GM12873 (cell line): Measurements from ENCODE around the gene SEMA4C.

Source experiments
- TF ChIP-seq, protein P1 (sequence below): IDR thresholded peaks from 2 replicates; pipeline ENCODE4 v1.5.1; 2012; ENCODE audit warnings: low read depth, mild to moderate bottlenecking, moderate library complexity, low read length, control low read depth; ENCODE audit not compliant: insufficient read depth; ENCODE audit errors: missing control alignments

SEMA4C gene

DNA sequence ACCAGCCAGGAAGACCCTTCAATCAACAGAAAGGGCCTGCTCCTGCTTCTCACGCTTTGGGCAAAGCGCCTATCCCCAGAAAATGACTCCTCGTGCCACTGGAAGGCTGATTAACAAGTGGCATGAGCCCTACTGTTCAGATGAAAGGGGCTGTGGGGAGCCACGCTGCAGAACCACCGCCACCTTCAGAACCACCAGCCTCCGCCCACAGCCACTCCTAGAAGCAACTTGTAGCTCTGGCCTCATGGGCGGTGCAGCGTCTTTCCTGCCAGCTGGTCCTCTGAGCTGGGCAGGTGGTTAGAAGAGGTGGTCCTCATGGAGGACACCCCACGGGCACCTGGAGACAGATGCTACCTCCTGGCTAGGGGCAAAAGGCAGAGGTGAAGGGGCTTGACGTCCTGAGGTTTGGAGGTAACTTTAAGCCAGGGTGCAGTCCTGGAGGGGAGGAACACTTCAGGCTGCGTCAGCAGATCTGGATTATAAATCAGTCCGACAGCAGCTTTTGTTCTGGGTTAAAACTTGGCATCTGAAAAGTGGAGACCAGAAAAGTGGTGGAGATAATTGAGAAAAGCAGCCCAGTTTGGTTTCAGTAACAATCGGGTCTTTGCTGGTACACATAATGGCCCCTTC lies 861 bp upstream of the SEMA4C start:
- TF ChIP-seq, protein P1, sequence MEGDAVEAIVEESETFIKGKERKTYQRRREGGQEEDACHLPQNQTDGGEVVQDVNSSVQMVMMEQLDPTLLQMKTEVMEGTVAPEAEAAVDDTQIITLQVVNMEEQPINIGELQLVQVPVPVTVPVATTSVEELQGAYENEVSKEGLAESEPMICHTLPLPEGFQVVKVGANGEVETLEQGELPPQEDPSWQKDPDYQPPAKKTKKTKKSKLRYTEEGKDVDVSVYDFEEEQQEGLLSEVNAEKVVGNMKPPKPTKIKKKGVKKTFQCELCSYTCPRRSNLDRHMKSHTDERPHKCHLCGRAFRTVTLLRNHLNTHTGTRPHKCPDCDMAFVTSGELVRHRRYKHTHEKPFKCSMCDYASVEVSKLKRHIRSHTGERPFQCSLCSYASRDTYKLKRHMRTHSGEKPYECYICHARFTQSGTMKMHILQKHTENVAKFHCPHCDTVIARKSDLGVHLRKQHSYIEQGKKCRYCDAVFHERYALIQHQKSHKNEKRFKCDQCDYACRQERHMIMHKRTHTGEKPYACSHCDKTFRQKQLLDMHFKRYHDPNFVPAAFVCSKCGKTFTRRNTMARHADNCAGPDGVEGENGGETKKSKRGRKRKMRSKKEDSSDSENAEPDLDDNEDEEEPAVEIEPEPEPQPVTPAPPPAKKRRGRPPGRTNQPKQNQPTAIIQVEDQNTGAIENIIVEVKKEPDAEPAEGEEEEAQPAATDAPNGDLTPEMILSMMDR = no peak

DNA sequence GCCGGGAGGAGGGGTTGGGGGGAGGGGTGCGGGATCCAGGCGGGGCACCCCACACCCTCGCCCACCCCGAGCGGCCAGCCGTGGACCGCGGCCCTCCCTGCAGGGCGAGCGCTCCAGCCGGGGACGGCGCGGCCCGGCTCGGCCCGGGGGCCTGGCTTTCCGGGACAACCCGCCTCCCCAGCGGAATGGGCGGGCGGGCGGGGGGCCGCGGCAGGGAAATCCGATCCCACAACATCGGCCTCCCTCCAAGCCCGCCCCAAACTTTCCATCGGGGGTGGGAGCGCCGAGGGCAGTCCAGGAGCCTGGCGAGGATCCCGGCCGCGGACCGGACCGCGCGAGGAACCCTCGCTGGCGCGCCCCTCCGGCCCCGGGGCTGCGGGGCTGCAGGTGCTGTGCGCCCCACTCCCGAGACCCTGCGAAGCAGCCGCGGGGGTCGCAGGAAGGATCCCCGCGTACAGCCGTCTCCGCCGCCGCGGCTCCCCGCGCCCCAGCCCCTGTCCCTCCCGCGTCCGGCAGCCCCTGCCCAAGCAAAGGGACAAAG lies 529 bp downstream of the SEMA4C start:
- TF ChIP-seq, protein P1 = no peak

DNA sequence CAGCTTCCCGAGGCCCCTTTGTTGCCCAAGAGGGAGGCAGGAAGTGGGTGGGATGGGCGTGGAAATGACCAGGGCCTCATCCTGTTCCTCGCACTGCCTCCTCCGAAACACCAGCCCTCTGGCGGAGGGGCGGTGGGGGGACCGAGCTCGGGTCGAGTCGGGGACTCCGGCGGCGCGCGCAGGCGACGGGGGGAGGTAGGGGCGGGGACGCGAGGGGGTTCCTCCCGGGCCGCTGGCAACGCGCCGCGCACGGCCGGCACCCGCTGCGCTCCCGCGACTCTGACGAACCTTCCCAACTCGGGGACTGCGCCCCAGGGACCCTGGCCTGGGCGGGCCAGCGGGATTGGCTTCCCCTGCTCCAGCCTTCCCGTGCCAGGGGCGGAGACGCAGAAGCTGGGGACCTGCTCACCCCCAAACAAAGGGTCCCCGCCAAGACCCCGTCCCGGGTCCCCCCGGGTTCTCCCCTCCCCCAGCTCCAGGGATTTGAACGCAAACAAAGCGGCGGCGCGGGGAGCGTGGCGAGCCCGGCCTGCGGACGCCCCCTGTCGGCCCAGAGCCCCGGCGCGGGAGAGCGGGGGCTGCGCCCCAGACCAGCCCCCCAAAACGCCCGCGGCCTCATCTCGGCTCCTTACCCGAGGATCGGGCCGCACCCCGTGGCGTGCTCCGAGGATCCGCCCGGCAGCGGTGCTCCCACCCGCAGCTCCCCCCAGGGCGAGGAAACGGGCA lies 1.2 kb downstream of the SEMA4C start:
- TF ChIP-seq, protein P1 = peak; percentile 66

DNA sequence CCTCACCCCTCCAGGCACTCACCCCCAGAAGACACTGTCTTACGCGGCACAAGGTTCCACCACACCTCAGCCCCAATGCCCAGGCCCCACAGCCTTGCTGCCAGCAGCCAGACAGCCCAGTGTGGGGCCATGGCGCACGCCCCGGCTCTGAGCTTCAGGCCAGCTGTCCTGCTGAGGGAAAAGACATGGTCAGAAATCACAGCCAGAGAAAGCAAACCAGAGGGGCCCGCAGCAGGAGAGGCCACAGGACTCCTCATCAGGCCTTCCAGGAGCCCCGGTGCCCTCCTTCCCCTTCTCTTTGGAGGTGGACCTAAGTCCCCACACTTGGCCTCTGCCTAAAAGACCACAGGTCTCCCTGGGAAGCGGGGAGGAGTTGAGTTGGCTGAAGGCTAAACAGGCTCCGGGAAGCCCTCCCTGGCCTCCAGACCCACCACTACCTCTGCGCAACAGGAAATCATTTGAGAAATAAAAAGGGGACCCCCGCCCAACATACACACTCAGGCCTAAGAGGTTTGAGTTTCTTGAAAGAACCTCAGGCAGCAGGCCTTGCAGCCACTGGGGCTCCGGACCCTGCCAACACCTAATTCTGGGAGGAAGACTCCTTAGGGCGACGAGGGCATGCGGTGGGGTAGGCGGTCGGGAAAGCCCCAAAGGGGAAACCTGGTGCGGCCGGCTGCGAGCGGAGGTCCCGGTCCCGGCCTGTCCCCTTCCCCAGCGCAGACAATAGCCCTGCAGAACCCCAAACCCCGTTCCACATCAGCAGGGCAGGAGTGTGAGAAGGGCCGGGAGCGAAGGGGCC lies 1.9 kb downstream of the SEMA4C start:
- TF ChIP-seq, protein P1 = no peak

DNA sequence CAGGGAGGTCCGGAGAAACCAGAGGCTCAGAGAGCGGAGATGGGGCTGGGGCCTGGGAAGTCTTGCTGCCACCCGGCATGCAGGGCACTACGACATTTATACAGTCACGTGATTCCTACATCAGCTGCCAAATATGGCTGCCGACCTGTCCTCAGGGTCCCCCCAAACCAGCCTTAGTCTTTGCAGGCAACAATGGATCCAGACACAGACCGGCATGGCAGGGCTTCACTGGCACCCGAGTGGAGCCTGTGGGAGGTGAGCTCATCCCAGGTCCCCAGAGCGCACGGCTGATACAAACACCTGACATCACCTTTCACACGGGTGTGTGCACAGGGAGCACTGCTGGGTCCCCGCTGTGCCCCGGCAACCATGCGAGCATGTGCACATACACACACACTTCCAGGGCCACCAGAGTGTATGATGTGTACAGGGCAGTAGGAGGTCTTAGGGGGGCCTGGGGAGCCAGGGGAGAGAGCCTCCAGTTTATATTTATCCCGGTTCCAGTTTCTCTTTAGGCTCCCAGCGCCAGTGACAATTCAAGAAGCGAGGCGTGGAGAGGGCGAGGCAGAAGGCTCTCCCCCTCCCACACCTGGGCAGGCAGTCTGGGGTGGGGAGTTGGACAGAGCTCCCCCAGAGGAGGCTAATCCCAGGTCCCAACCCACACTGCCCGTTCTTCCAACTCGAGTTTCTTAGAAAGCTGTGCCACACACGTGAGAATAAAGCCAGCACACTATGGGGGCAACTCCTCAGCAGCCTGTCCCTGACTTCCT lies 2.7 kb downstream of the SEMA4C start:
- TF ChIP-seq, protein P1 = no peak

DNA sequence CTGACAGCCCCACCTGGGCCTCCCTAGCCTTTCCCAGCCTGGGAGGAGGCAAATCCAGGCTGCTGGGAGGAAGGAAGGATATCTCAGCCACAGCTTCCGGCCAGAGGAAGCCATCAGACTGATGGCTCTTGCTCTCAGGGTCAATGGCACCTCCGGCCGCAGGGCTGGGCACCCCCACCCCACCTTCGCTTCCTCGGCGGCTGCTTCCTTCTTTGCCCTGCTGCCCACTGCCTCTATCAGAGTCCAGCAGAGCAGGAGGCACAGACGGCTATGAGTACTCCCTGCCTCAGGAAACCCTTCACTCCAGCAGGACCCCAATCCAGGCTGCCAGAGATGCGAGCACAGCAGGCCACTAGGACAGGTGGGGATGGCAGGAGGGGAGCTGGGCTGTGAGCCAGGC lies 3.3 kb downstream of the SEMA4C start:
- TF ChIP-seq, protein P1 = no peak

DNA sequence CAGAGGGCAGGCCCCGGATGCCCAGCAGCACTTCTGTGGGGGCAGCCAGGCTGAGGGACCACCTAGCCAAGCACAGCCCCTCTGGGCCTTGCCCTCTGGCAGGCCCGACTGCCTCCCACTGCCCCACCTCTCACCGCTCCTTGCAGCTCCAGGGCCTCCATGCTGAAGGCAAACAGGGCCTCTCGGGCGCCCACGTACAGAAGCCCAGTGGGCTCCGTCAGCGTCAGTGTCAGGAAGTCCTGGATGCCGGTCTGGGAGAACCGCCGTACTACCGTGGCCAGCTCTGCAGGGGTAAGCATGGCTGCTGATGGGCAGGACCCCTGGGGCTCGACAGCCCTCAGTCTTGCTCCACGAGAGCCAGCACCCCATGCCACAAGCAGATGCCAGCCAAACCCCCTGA lies 3.7 kb downstream of the SEMA4C start:
- TF ChIP-seq, protein P1 = no peak
